CD4-positive, alpha-beta memory T cell (primary cell): ENCODE results near the gene ADAMTS12. TPM values are rescaled to one million over a fixed set of nuclear protein-coding genes. Genes with fewer than 3 reads are reported as not detected.

Experiments used
- CTCF ChIA-PET: fragments of 350-600 bp; sonication (Branson Sonifier 250); formaldehyde crosslinking; loops from one replicate; lab custom pipeline; 2021; ENCODE audit warnings: inconsistent platforms; ENCODE audit not compliant: partially characterized antibody; lab: Charles Lee
- POLR2A ChIA-PET: fragments of 350-600 bp; sonication (Branson Sonifier 250); formaldehyde crosslinking; loops from one replicate; lab custom pipeline; 2021; ENCODE audit not compliant: partially characterized antibody; lab: Charles Lee
- DNase-seq, 5 donors: peaks; one replicate each; pipeline versions ENCODE4 v3.0.0 to v3.0.0-alpha.2; 2020 to 2022; ENCODE audit warnings: mixed read lengths in 1 of 5
- H3K27ac ChIP-seq: one replicate; pipeline ENCODE4 v1.7.0; 2013; ENCODE audit warnings: low read depth, low read length
- H3K27me3 ChIP-seq: 2 replicates; pipeline ENCODE4 v1.7.0; 2013; ENCODE audit warnings: mild to moderate bottlenecking, low read length, moderate library complexity; ENCODE audit not compliant: insufficient read depth
- H3K36me3 ChIP-seq: 2 replicates; pipeline ENCODE4 v1.7.0; 2013; ENCODE audit warnings: mild to moderate bottlenecking, low read length, moderate library complexity; ENCODE audit not compliant: insufficient read depth
- H3K4me1 ChIP-seq: 2 replicates; pipeline ENCODE4 v1.7.0; 2013; ENCODE audit warnings: mild to moderate bottlenecking, low read length, moderate library complexity; ENCODE audit not compliant: insufficient read depth
- H3K4me3 ChIP-seq, 2 donors: one replicate each; pipeline ENCODE4 v1.7.0; 2013; ENCODE audit warnings: low read length in 2 of 2, mild to moderate bottlenecking in 1 of 2
- H3K9me3 ChIP-seq, 2 donors: one replicate each; pipeline ENCODE4 v1.7.0; 2013; ENCODE audit warnings: low read length in 2 of 2, control low read depth in 1 of 2; ENCODE audit not compliant: control insufficient read depth in 1 of 2
- H3K27ac Mint-ChIP-seq, 7 donors: one replicate each; pipeline ENCODE4 v1.8.0; 2020 to 2021; ENCODE audit warnings: mixed read lengths in 7 of 7, mild to moderate bottlenecking in 6 of 7, inconsistent platforms in 3 of 7, moderate library complexity in 3 of 7
- H3K27me3 Mint-ChIP-seq, 2 donors: one replicate each; pipeline ENCODE4 v1.8.0; 2020 to 2021; ENCODE audit warnings: mixed read lengths in 2 of 2
- H3K36me3 Mint-ChIP-seq, 2 donors: one replicate each; pipeline ENCODE4 v1.8.0; 2020 to 2021; ENCODE audit warnings: mixed read lengths in 2 of 2, inconsistent platforms in 1 of 2, mild to moderate bottlenecking in 1 of 2
- H3K4me1 Mint-ChIP-seq, 4 donors: one replicate each; pipeline ENCODE4 v1.8.0; 2020 to 2021; ENCODE audit warnings: mixed read lengths in 4 of 4, mild to moderate bottlenecking in 1 of 4
- H3K4me3 Mint-ChIP-seq, 8 donors: one replicate each; pipeline ENCODE4 v1.8.0; 2020 to 2021; ENCODE audit warnings: mixed read lengths in 8 of 8, mild to moderate bottlenecking in 7 of 8, moderate library complexity in 6 of 8, inconsistent platforms in 3 of 8
- H3K9me3 Mint-ChIP-seq, 8 donors: one replicate each; pipeline ENCODE4 v1.8.0; 2020 to 2021; ENCODE audit warnings: mixed read lengths in 8 of 8, mild to moderate bottlenecking in 5 of 8, inconsistent platforms in 3 of 8, moderate library complexity in 1 of 8
- intact Hi-C: fragments of 100-400 bp; cut with micrococcal nuclease; formaldehyde crosslinking; loops from one replicate; pipeline ENCODE4 v1.15.1; 2023
- polyA plus RNA-seq, 2 donors: library from polyadenylated mRNA; unstranded; fragments of 300-500 nt; fragmentation: Illumina TruSeq; gene quantifications; one replicate each; pipeline ENCODE4 v1.2.3, GENCODE V29; 2021
- total RNA-seq, 2 experiments: library from RNA; stranded (reverse); gene quantifications; one replicate each; pipeline ENCODE4 v1.2.3, GENCODE V29; 2021

Gene ADAMTS12
- total and polyA plus RNA-seq, 4 experiments from 2014 or later: 0.17 TPM; not detected in 3

DNA sequence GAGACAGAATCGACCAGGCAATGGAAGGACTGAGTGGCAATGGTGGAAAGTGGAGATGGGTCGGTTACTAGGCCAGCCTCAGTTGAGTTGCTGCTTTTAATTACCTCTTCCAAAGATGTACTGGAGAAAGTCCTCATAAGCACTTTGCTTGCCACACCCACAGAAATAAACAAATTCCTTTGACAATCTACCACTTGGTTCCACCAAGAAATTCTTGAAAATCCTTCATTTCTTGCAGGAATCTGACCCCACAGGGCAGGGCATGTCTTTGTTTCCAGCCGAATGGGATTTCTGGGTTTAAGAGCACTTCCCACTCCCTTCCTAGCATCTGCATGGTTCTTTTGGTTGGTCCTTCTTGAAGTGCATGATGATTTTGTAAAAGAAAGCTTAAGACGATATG lies 54.5 kb downstream of the ADAMTS12 start:
- POLR2A ChIA-PET: no interaction called here
- intact Hi-C loops: no loop called here
- DNase-seq: no peak
- Histone ChIP-seq H3K4me1 (peaks cover 20% of the 10 kb centered on the region), H3K27ac (no peak overlapping the region), H3K4me3 (no peak overlapping the region), H3K9me3 (no peaks in the 10 kb centered on the region), H3K36me3 (no peaks in the 10 kb centered on the region), H3K27me3 (no peaks in the 10 kb centered on the region)
- CTCF ChIA-PET: no interaction called here
- H3K9me3 Mint-ChIP-seq: peaks cover 0 to 3% (median 0%) of the 10 kb centered on the region in 8 donors
- no peaks in the 10 kb centered on the region for H3K27me3 Mint-ChIP-seq
- H3K36me3 Mint-ChIP-seq: no peaks in the 10 kb centered on the region
- peak overlapping the region in 1 of 7 donors; percentile 37 for H3K27ac Mint-ChIP-seq
- no peak overlapping the region for H3K4me3 Mint-ChIP-seq
- H3K4me1 Mint-ChIP-seq: peaks cover 12 to 15% (median 14%) of the 10 kb centered on the region in 4 donors

DNA sequence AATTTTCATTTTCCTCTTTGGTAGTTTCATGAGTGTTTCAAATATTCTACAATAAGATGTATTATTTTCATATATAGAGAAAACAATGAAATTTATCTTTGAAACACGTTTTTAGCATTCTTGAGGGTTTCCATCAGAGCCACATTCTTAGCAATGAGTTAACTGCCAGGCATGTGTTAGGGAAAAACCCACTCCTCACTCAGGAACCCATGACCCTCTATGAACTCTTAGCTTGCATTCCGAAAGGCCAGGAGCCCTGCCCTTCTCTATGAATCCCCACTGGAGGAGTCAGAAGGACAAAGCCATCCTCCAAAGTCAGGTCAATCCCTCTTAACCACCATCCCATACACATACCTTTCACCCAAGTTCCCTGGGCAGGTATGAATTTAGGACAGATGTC lies 57.5 kb downstream of the ADAMTS12 start:
- Histone ChIP-seq H3K27ac (no peak overlapping the region), H3K36me3 (no peaks in the 10 kb centered on the region), H3K27me3 (no peaks in the 10 kb centered on the region), H3K9me3 (no peaks in the 10 kb centered on the region), H3K4me1 (no peaks in the 10 kb centered on the region), H3K4me3 (no peak overlapping the region)
- CTCF ChIA-PET: no interaction called here
- DNase-seq: no peak
- intact Hi-C loops: no loop called here
- Mint-ChIP-seq H3K4me3 (no peak overlapping the region), H3K4me1 (no peaks in the 10 kb centered on the region), H3K36me3 (no peaks in the 10 kb centered on the region), H3K9me3 (peaks cover 0 to 3% (median 0%) of the 10 kb centered on the region in 8 donors), H3K27me3 (peaks cover under 1 to 4% of the 10 kb centered on the region in 2 donors), H3K27ac (no peak overlapping the region)
- POLR2A ChIA-PET: no interaction called here

- H3K4me1 ChIP-seq: no peaks in the 10 kb centered on the region
- H3K27me3 ChIP-seq: no peaks in the 10 kb centered on the region
- H3K9me3 Mint-ChIP-seq: peaks cover 0 to 3% (median 0%) of the 10 kb centered on the region in 8 donors
- no peaks in the 10 kb centered on the region for H3K4me1 Mint-ChIP-seq
- no peak overlapping the region for H3K27ac Mint-ChIP-seq
- POLR2A ChIA-PET: no interaction called here
- H3K9me3 ChIP-seq: no peaks in the 10 kb centered on the region
- no peaks in the 10 kb centered on the region for H3K36me3 Mint-ChIP-seq
- no peaks in the 10 kb centered on the region for H3K36me3 ChIP-seq
- no peak overlapping the region for H3K4me3 ChIP-seq
- intact Hi-C loops: no loop called here
- peaks cover 2 to 4% of the 10 kb centered on the region in 2 donors for H3K27me3 Mint-ChIP-seq
- DNase-seq: no peak
- no peak overlapping the region for H3K4me3 Mint-ChIP-seq
- CTCF ChIA-PET: no interaction called here
- H3K27ac ChIP-seq: no peak overlapping the region
These were observed 58.6 kb downstream of the ADAMTS12 start for GRCh38 chr5:33833237-33833575.

DNA sequence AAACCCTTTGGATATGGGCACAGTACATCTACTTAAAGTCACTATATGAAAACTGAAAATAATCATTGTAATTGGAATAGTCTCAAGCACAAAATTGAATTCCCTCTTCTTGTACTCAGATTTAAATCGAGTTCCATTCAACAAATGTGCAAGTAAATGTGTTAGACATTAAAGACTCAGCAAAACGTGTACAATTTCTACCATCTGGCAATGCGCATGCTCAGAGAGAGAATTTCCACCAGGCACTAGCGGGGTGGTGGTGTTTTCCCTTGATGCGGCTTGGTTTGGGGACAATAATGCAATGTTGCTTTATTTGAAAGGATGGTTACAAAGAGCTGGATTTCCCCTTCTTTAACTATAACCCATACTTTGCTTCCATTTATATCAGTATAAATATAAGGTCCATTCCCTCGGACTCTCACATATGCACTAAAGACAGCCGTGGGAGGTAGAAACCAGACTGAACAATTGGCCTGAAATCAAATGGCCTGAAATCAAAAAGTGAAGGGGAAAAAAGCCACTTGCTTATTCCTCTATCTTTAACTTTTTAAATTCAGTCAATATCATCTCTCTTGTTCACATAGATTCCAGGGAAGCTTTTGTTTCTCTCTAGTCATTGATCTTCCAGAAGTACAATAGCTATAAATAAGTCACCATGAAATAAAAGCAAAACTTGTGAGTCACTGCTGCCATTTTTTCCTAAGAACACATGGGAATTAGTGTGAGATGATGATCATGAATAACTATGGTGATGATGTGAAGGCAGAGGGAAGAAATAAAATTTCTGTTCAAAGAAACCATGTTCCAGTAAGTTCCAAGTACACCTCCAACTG lies 59.2 kb downstream of the ADAMTS12 start:
- DNase-seq: no peak
- Mint-ChIP-seq H3K36me3 (no peaks in the 10 kb centered on the region), H3K9me3 (peaks cover 0 to 3% (median 0%) of the 10 kb centered on the region in 8 donors), H3K4me1 (no peaks in the 10 kb centered on the region), H3K27me3 (peaks cover 2 to 4% of the 10 kb centered on the region in 2 donors), H3K27ac (no peak overlapping the region), H3K4me3 (no peak overlapping the region)
- Histone ChIP-seq H3K27me3 (no peaks in the 10 kb centered on the region), H3K27ac (no peak overlapping the region), H3K9me3 (no peaks in the 10 kb centered on the region), H3K4me3 (no peak overlapping the region), H3K36me3 (no peaks in the 10 kb centered on the region), H3K4me1 (no peaks in the 10 kb centered on the region)
- CTCF ChIA-PET: no interaction called here
- intact Hi-C loops: no loop called here
- POLR2A ChIA-PET: no interaction called here

- Mint-ChIP-seq H3K27ac (no peak overlapping the region), H3K4me1 (no peaks in the 10 kb centered on the region), H3K4me3 (no peak overlapping the region), H3K36me3 (no peaks in the 10 kb centered on the region), H3K9me3 (peaks cover 0 to 3% (median 0%) of the 10 kb centered on the region in 8 donors), H3K27me3 (peaks cover 2 to 4% of the 10 kb centered on the region in 2 donors)
- no peaks in the 10 kb centered on the region for H3K9me3 ChIP-seq
- ChIA-PET CTCF (no interaction called here), POLR2A (no interaction called here)
- H3K27ac ChIP-seq: no peak overlapping the region
- DNase-seq: no peak
- H3K27me3 ChIP-seq: no peaks in the 10 kb centered on the region
- H3K36me3 ChIP-seq: no peaks in the 10 kb centered on the region
- no peak overlapping the region for H3K4me3 ChIP-seq
- no peaks in the 10 kb centered on the region for H3K4me1 ChIP-seq
- intact Hi-C loops: no loop called here
These were observed 60.7 kb downstream of the ADAMTS12 start for GRCh38 chr5:33831041-33831440.

DNA sequence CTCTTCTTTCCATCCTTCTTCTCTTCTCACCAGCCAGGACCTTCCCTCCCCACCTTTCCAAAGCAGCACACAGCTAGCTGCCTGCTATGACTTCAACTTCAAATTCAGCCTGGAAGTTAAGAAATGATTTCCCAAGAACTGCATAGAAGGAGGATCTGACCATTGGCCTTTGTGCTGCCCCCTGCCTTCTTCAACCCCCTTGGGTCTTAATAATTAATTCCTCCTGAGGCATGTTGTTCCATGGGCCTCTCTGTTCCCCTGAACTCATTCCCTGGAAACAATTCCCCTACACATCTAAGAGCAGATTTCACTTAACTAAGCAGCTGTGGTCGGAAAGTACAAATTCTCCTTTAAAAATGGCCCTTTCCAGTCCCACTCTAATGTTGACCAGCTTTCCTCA lies 62.4 kb downstream of the ADAMTS12 start:
- no peak overlapping the region for H3K4me3 Mint-ChIP-seq
- Histone ChIP-seq H3K27ac (no peak overlapping the region), H3K4me3 (no peak overlapping the region), H3K4me1 (no peaks in the 10 kb centered on the region), H3K9me3 (no peaks in the 10 kb centered on the region), H3K27me3 (no peaks in the 10 kb centered on the region), H3K36me3 (no peaks in the 10 kb centered on the region)
- DNase-seq: no peak
- H3K27ac Mint-ChIP-seq: peak overlapping the region in 1 of 7 donors; percentile 5
- no peaks in the 10 kb centered on the region for H3K36me3 Mint-ChIP-seq
- CTCF ChIA-PET: no interaction called here
- H3K9me3 Mint-ChIP-seq: peaks cover 0 to 3% (median 0%) of the 10 kb centered on the region in 8 donors
- POLR2A ChIA-PET: no interaction called here
- peaks cover 2 to 4% of the 10 kb centered on the region in 2 donors for H3K27me3 Mint-ChIP-seq
- intact Hi-C loops: no loop called here
- no peaks in the 10 kb centered on the region for H3K4me1 Mint-ChIP-seq

DNA sequence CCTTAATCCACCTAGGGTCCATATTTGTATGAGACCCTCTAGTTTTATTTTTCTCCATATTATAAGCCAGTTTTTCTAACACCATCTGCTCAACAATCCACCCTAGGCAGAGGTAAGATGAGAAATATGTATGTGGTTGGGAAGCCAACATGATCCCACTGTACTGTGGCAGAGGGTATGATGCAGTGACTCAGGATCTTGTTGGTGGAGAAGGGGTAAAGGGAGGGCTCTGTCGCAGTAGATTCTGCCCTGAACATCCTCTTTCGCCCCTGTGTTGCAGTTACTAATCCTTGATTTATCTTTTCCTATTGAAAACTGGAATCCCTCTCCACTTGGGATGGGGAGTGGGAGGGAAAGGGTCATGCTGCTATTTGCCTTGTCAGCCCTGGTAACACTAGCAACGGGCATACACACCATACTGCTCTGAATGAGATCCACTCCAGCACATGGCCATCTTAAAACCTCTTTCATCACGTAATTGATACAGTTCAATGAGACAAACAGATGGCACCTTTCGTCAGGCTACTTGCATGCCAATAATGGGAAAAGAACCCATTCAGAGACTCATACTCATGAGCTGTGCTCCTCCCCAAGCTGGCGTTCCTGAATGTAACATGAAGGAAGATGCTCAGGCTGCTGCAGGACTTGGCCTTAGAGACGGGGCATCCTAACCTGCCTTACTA lies 63.0 kb downstream of the ADAMTS12 start:
- ChIA-PET CTCF (no interaction called here), POLR2A (no interaction called here)
- Mint-ChIP-seq H3K36me3 (no peaks in the 10 kb centered on the region), H3K27ac (no peak overlapping the region), H3K9me3 (peaks cover 0 to 3% (median 0%) of the 10 kb centered on the region in 8 donors), H3K4me1 (no peaks in the 10 kb centered on the region), H3K4me3 (no peak overlapping the region), H3K27me3 (peaks cover 2 to 4% of the 10 kb centered on the region in 2 donors)
- Histone ChIP-seq H3K27me3 (no peaks in the 10 kb centered on the region), H3K9me3 (no peaks in the 10 kb centered on the region), H3K36me3 (no peaks in the 10 kb centered on the region), H3K4me1 (no peaks in the 10 kb centered on the region), H3K27ac (no peak overlapping the region), H3K4me3 (no peak overlapping the region)
- DNase-seq: no peak
- intact Hi-C loops: no loop called here
